Small intestine (tissue), 7 donors: ENCODE results near the gene NGEF. TPM values are rescaled to one million over a fixed set of nuclear protein-coding genes. Genes with fewer than 3 reads are reported as not detected.

Source experiments
- DNase-seq, 2 donors: peaks; one replicate each; pipeline versions ENCODE4 v3.0.0 to v3.0.0-alpha.2; 2013
- FAIRE-seq: peaks from 2 replicates; lab custom pipeline; 2012; peaks lifted over from hg19 to GRCh38; lab: Jason Lieb, UNC
- H3K27ac ChIP-seq, 3 donors: one replicate each; pipeline ENCODE4 v1.5.1; 2013; ENCODE audit warnings: low read length in 2 of 3, mild to moderate bottlenecking in 2 of 3, control low read depth in 1 of 3, inconsistent platforms in 1 of 3, low read depth in 1 of 3, moderate library complexity in 1 of 3
- H3K27me3 ChIP-seq, 3 donors: one replicate each; pipeline ENCODE4 v1.6.1; 2013; ENCODE audit warnings: low read length in 3 of 3, inconsistent platforms in 1 of 3; ENCODE audit not compliant: control insufficient read depth in 3 of 3, insufficient read depth in 3 of 3
- H3K36me3 ChIP-seq, 3 donors: one replicate each; pipeline ENCODE4 v1.6.1; 2013; ENCODE audit warnings: low read length in 3 of 3, inconsistent platforms in 1 of 3, low read depth in 1 of 3, mild to moderate bottlenecking in 1 of 3, moderate library complexity in 1 of 3; ENCODE audit not compliant: control insufficient read depth in 3 of 3, insufficient read depth in 2 of 3
- H3K4me1 ChIP-seq, 3 donors: one replicate each; pipeline ENCODE4 v1.6.1; 2013; ENCODE audit warnings: low read length in 2 of 3, inconsistent platforms in 1 of 3, low read depth in 1 of 3, mild to moderate bottlenecking in 1 of 3, moderate library complexity in 1 of 3; ENCODE audit not compliant: control insufficient read depth in 3 of 3, insufficient read depth in 2 of 3
- H3K4me3 ChIP-seq, 3 donors: one replicate each; pipeline ENCODE4 v1.5.1; 2013; ENCODE audit warnings: low read length in 3 of 3, control low read depth in 1 of 3, inconsistent platforms in 1 of 3, low read depth in 1 of 3, mild to moderate bottlenecking in 1 of 3, moderate library complexity in 1 of 3
- H3K9me3 ChIP-seq, 2 donors: one replicate each; pipeline ENCODE4 v1.6.1; 2013; ENCODE audit warnings: low read depth in 1 of 2, low read length in 1 of 2; ENCODE audit not compliant: control insufficient read depth in 2 of 2, insufficient read depth in 1 of 2
- WGBS, 3 donors: extraction: QIAGEN DNeasy Blood & Tissue Kit; methylation state at CpG; one replicate each; pipeline ENCODE4 v1.1.7; 2013; 5-methylcytosine and 5-hydroxymethylcytosine counted together
- polyA plus RNA-seq, 4 donors: library from polyadenylated mRNA; stranded (reverse) in 3 of 4; unstranded in 1 of 4; fragments of 200-250 nt in 3 of 4; fragments of 120-200 nt in 1 of 4; gene quantifications; one replicate each; pipeline versions ENCODE4 v1.2.1 to v1.2.3, GENCODE V29; 2013
- donor health status: healthy with polysubstance abuse.
- donor health status: control.
- donor health status: control.
- donor health status: Bipolar disorder and iron deficiency.
- donor health status: healthy.

NGEF gene
- polyA plus RNA-seq, 4 donors, result 10.2 to 73.4 (median 31.4) TPM

- no peak overlapping the region for H3K27ac ChIP-seq
- FAIRE-seq (no peak), DNase-seq (no peak)
- peaks cover 13 to 45% (median 14%) of the 10 kb centered on the region in 3 donors for H3K36me3 ChIP-seq
- no peaks in the 10 kb centered on the region for H3K27me3 ChIP-seq
- 90 to 98% (median 94%) methylated on average over 3 of the region's 3 CpGs for WGBS, 3 donors
- H3K9me3 ChIP-seq, result no peaks in the 10 kb centered on the region
- no peak overlapping the region for H3K4me3 ChIP-seq
- H3K4me1 ChIP-seq, result peaks cover 0 to 4% (median 0%) of the 10 kb centered on the region in 3 donors
These were observed 163.0 kb downstream of the NGEF start for GRCh38 chr2:232850039-232850438.

- H3K36me3 ChIP-seq, result peaks cover 18 to 44% (median 25%) of the 10 kb centered on the region in 3 donors
- no peak overlapping the region for H3K4me3 ChIP-seq
- FAIRE-seq, result no peak
- no peaks in the 10 kb centered on the region for H3K27me3 ChIP-seq
- no peaks in the 10 kb centered on the region for H3K4me1 ChIP-seq
- DNase-seq, result peak; percentile 35 to 44
- no peak overlapping the region for H3K27ac ChIP-seq
- H3K9me3 ChIP-seq, result no peaks in the 10 kb centered on the region
These were observed 167.0 kb downstream of the NGEF start for GRCh38 chr2:232846055-232846454.

DNA sequence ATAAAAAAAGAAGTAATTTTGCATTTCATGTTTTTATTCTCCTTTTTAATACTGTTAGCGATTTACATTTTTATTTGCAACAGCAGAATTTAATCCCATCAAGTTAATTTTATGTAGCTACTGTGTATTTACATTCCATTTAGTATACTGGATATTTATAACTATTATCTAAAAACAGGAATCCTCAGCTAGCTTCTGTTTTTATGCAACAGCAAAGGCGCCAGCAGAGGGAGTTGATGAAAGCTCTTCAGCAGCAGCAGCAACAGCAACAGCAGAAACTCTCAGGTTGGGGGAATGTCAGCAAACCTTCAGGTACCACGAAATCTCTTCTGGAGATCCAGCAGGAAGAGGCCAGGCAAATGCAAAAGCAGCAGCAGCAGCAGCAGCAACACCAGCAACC lies 169.2 kb downstream of the NGEF start:
- H3K27me3 ChIP-seq, result no peaks in the 10 kb centered on the region
- DNase-seq, result no peak
- peaks cover 16 to 34% (median 23%) of the 10 kb centered on the region in 3 donors for H3K36me3 ChIP-seq
- no peak for FAIRE-seq
- 84 to 92% (median 85%) methylated on average over 3 of the region's 3 CpGs for WGBS, 3 donors
- H3K9me3 ChIP-seq, result no peaks in the 10 kb centered on the region
- no peak overlapping the region for H3K27ac ChIP-seq
- H3K4me3 ChIP-seq, result no peak overlapping the region
- H3K4me1 ChIP-seq, result peaks cover 0 to 7% (median 2%) of the 10 kb centered on the region in 3 donors

- no peak for FAIRE-seq
- Histone ChIP-seq H3K27ac (no peak overlapping the region), H3K36me3 (peaks cover 16 to 31% (median 23%) of the 10 kb centered on the region in 3 donors)
These were observed 170.4 kb downstream of the NGEF start for GRCh38 chr2:232842689-232843088.

GRCh38 chr2:232839411-232840079 lies 173.5 kb downstream of the NGEF start:
- Histone ChIP-seq H3K27ac (no peak overlapping the region), H3K4me1 (peaks cover 0 to 14% (median 4%) of the 10 kb centered on the region in 3 donors), H3K36me3 (peaks cover 12 to 40% (median 22%) of the 10 kb centered on the region in 3 donors), H3K4me3 (no peak overlapping the region), H3K27me3 (no peaks in the 10 kb centered on the region), H3K9me3 (no peaks in the 10 kb centered on the region)
- FAIRE-seq (no peak), DNase-seq (peak in 1 of 2 donors; percentile 63)
- 30 to 46% (median 36%) methylated on average over 9 of the region's 9 CpGs for WGBS, 3 donors

More at GRCh38 chr2:232842689-232843088, 170.4 kb downstream of the NGEF start:
- Histone ChIP-seq H3K27me3 (no peaks in the 10 kb centered on the region), H3K4me1 (peaks cover 0 to 14% (median 4%) of the 10 kb centered on the region in 3 donors), H3K4me3 (no peak overlapping the region), H3K9me3 (no peaks in the 10 kb centered on the region)
- no peak for DNase-seq
- 57 to 76% (median 65%) methylated on average over 2 of the region's 2 CpGs for WGBS, 3 donors

GRCh38 chr2:232838406-232838874 lies 174.6 kb downstream of the NGEF start:
- FAIRE-seq, result no peak
- H3K27ac ChIP-seq, result peak overlapping the region in 1 of 3 donors; percentile 77
- H3K4me3 ChIP-seq, result no peak overlapping the region
- WGBS, 3 donors, result 38 to 46% (median 43%) methylated on average over 2 of the region's 2 CpGs
- H3K36me3 ChIP-seq, result peaks cover 10 to 37% (median 17%) of the 10 kb centered on the region in 3 donors
- peak; percentile 24 to 48 for DNase-seq
- no peaks in the 10 kb centered on the region for H3K9me3 ChIP-seq
- peaks cover 0 to 14% (median 4%) of the 10 kb centered on the region in 3 donors for H3K4me1 ChIP-seq
- no peaks in the 10 kb centered on the region for H3K27me3 ChIP-seq

- no peak overlapping the region for H3K4me3 ChIP-seq
- H3K4me1 ChIP-seq, result peaks cover 0 to 14% (median 4%) of the 10 kb centered on the region in 3 donors
- peaks cover 16 to 42% (median 17%) of the 10 kb centered on the region in 3 donors for H3K36me3 ChIP-seq
- H3K27me3 ChIP-seq, result no peaks in the 10 kb centered on the region
- no peak overlapping the region for H3K27ac ChIP-seq
- H3K9me3 ChIP-seq, result no peaks in the 10 kb centered on the region
- DNase-seq, result no peak
- WGBS, 3 donors, result 94 to 100% (median 96%) methylated on average over 4 of the region's 4 CpGs
- FAIRE-seq, result no peak
These were observed 176.1 kb downstream of the NGEF start for GRCh38 chr2:232836934-232837333.

DNA sequence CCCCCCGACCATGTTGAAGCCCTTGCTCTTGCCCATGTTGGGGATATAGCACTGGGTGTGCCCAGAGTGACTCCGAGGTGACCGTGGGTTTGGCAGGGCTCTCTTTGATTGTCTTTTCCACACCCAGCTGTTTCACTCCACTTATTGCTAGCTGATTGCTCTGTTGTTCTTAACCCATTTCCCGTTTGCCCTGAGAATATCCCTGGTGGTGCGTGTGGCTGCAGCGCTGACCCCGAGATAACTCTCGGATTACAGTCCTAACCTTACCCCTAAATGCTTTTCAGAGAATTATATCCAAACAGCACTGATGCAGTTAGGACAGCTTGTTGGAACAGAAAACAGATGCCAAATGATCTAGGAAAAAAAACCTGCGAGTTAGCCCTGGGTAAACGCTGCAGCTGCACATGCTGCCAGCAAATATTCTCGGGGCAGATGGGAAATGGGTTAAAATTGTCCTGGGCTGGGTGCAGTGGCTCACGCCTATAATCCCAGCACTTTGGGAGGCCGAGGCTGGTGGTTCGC lies 177.3 kb downstream of the NGEF start:
- FAIRE-seq (no peak), DNase-seq (peak; percentile 13 to 52)
- 22 to 58% (median 37%) methylated on average over 14 of the region's 14 CpGs for WGBS, 3 donors
- peaks cover 0 to 14% (median 4%) of the 10 kb centered on the region in 3 donors for H3K4me1 ChIP-seq
- H3K4me3 ChIP-seq, result no peak overlapping the region
- peaks cover 15 to 35% (median 19%) of the 10 kb centered on the region in 3 donors for H3K36me3 ChIP-seq
- H3K9me3 ChIP-seq, result no peaks in the 10 kb centered on the region
- peak overlapping the region in 1 of 3 donors; percentile 44 for H3K27ac ChIP-seq
- no peaks in the 10 kb centered on the region for H3K27me3 ChIP-seq
